A549 (cell line): ENCODE results near the gene TBC1D24. TPM values are rescaled to one million over a fixed set of nuclear protein-coding genes. Genes with fewer than 3 reads are reported as not detected.

Experiments used
- ATAC-seq, 2 experiments: fragments of 200-7000 bp in 1 of 2; fragments of >200 bp in 1 of 2; cut with Nextera tagmentation in 1 of 2; cut with Tn5 transposase in 1 of 2; 3 replicates each; pipeline versions ENCODE4 v1.8.0 to v1.9.1; 2018 to 2020; ENCODE audit warnings: mild to moderate bottlenecking in 1 of 2, moderate library complexity in 1 of 2
- CTCF ChIA-PET: fragments of 300-600 bp; sonication (Branson Sonifier 250); formaldehyde crosslinking; extraction: SDS; loops from one replicate; lab custom pipeline; 2021; ENCODE audit warnings: antibody characterized with exemption, inconsistent platforms; lab: Yijun Ruan, JAX
- POLR2A ChIA-PET: fragments of 350-600 bp; formaldehyde crosslinking; extraction: SDS; loops from one replicate; lab custom pipeline; 2021; ENCODE audit warnings: antibody characterized with exemption, inconsistent platforms; lab: Yijun Ruan, JAX
- DNase-seq, 2 experiments: peaks; one replicate each; pipeline versions ENCODE4 v3.0.0 to v3.0.0-alpha.2; 2011 to 2016; ENCODE audit warnings: low read depth in 1 of 2, low spot score in 1 of 2
- FAIRE-seq: peaks from 2 replicates; lab custom pipeline; 2011; peaks lifted over from hg19 to GRCh38; lab: Jason Lieb, UNC
- H3K27ac ChIP-seq, 2 experiments: fragments of >200 bp; sonication (Bioruptor Twin); formaldehyde crosslinking; 3 replicates each; pipeline ENCODE4 v1.5.1; 2016 to 2017
- H3K4me1 ChIP-seq: fragments of >200 bp; sonication (Bioruptor Twin); formaldehyde crosslinking; 3 replicates; pipeline ENCODE4 v1.6.1; 2016
- H3K4me2 ChIP-seq: fragments of >200 bp; sonication (Bioruptor Twin); formaldehyde crosslinking; 3 replicates; pipeline ENCODE4 v1.6.1; 2016
- H3K4me3 ChIP-seq: fragments of >200 bp; sonication (Bioruptor Twin); formaldehyde crosslinking; 3 replicates; pipeline ENCODE4 v1.5.1; 2016
- H3K9me3 ChIP-seq: fragments of >200 bp; sonication (Bioruptor Twin); formaldehyde crosslinking; 3 replicates; pipeline ENCODE4 v1.6.1; 2016
- CBX2 ChIP-seq: fragments of 200-600 bp; sonication (generic); IDR thresholded peaks from 2 replicates; pipeline ENCODE4 v1.6.1; 2016; ENCODE audit warnings: low read depth, mild to moderate bottlenecking, borderline replicate concordance
- CBX8 ChIP-seq: fragments of 200-600 bp; sonication (generic); IDR thresholded peaks from 2 replicates; pipeline ENCODE4 v1.6.1; 2016
- CEBPB ChIP-seq, 2 experiments: fragments of >200 bp in 1 of 2; sonication (Bioruptor Twin) in 1 of 2; formaldehyde crosslinking in 1 of 2; IDR thresholded peaks; 2 replicates each; pipeline ENCODE4 v1.6.1; 2012 to 2016
- EHF ChIP-seq: fragments of 250-450 bp; sonication (Bioruptor Pico); IDR thresholded peaks from 2 replicates; pipeline ENCODE4 v1.5.0; 2020; ENCODE audit warnings: mild to moderate bottlenecking
- EHMT2 ChIP-seq: fragments of 200-600 bp; sonication (generic); IDR thresholded peaks from 2 replicates; pipeline ENCODE4 v1.6.1; 2016; ENCODE audit warnings: antibody characterized with exemption, low read depth, mild to moderate bottlenecking, moderate library complexity
- EP300 ChIP-seq, 2 experiments: fragments of >200 bp; sonication (Bioruptor Twin); formaldehyde crosslinking; IDR thresholded peaks; 2 replicates in 1 of 2; 3 replicates in 1 of 2; pipeline ENCODE4 v1.6.1; 2016 to 2017
- ESRRA ChIP-seq: fragments of 150-350 bp; IDR thresholded peaks from 2 replicates; pipeline ENCODE4 v1.6.1; 2014; ENCODE audit warnings: mild to moderate bottlenecking, low read length, borderline replicate concordance
- FOSL2 ChIP-seq, 2 experiments: fragments of 450-650 bp in 1 of 2; fragments of >200 bp in 1 of 2; sonication (Bioruptor Twin) in 1 of 2; formaldehyde crosslinking; IDR thresholded peaks; 2 replicates each; pipeline versions ENCODE4 v1.5.0 to v1.6.1; 2016 to 2020; ENCODE audit warnings: mild to moderate bottlenecking in 1 of 2, moderate library complexity in 1 of 2
- GATA3 ChIP-seq: IDR thresholded peaks from 2 replicates; pipeline ENCODE4 v1.6.1; 2012; ENCODE audit warnings: borderline replicate concordance
- HOXA7 ChIP-seq: fragments of 250-450 bp; sonication (Bioruptor Pico); IDR thresholded peaks from 2 replicates; pipeline ENCODE4 v1.5.0; 2020; ENCODE audit warnings: mild to moderate bottlenecking, moderate library complexity
- JUNB ChIP-seq: fragments of >200 bp; sonication (Bioruptor Twin); formaldehyde crosslinking; IDR thresholded peaks from 2 replicates; pipeline ENCODE4 v1.6.1; 2016
- KDM1A ChIP-seq: fragments of 200-600 bp; sonication (generic); IDR thresholded peaks from 2 replicates; pipeline ENCODE4 v1.6.1; 2016; ENCODE audit warnings: low read depth, mild to moderate bottlenecking
- MAFK ChIP-seq: fragments of 450-650 bp; IDR thresholded peaks from 2 replicates; pipeline ENCODE4 v1.6.1; 2014; ENCODE audit not compliant: partially characterized antibody
- MAZ ChIP-seq: fragments of 150-350 bp; IDR thresholded peaks from 2 replicates; pipeline ENCODE4 v1.6.1; 2014; ENCODE audit warnings: antibody characterized with exemption, low read depth, low read length, borderline replicate concordance
- NFE2L2 ChIP-seq: fragments of 150-350 bp; conservative IDR thresholded peaks from 2 replicates; pipeline ENCODE4 v1.6.1; 2014; ENCODE audit warnings: low read length
- POLR2A ChIP-seq: IDR thresholded peaks from 2 replicates; pipeline ENCODE4 v1.6.1; 2012; ENCODE audit warnings: mild to moderate bottlenecking, low read length
- RARB ChIP-seq: fragments of 250-450 bp; sonication (Bioruptor Pico); IDR thresholded peaks from 2 replicates; pipeline ENCODE4 v1.8.0; 2021; ENCODE audit warnings: mild to moderate bottlenecking, moderate library complexity
- RCOR1 ChIP-seq: fragments of 150-350 bp; IDR thresholded peaks from 2 replicates; pipeline ENCODE4 v1.6.1; 2014; ENCODE audit warnings: antibody characterized with exemption, low read length, low read depth
- RFX5 ChIP-seq: fragments of 450-650 bp; IDR thresholded peaks from 2 replicates; pipeline ENCODE4 v1.7.1; 2014; ENCODE audit warnings: antibody characterized with exemption, mild to moderate bottlenecking, moderate library complexity
- RNF2 ChIP-seq: fragments of 200-600 bp; sonication (generic); IDR thresholded peaks from 2 replicates; pipeline ENCODE4 v1.6.1; 2016; ENCODE audit warnings: low read depth, mild to moderate bottlenecking, antibody characterized with exemption, moderate library complexity, borderline replicate concordance
- SREBF2 ChIP-seq: fragments of 450-650 bp; IDR thresholded peaks from 2 replicates; pipeline ENCODE4 v1.6.1; 2014; ENCODE audit warnings: mild to moderate bottlenecking, moderate library complexity
- TP53 ChIP-seq: fragments of 250-450 bp; sonication (Bioruptor Pico); IDR thresholded peaks from 2 replicates; pipeline ENCODE4 v1.5.0; 2021; ENCODE audit warnings: mild to moderate bottlenecking, moderate library complexity
- ZC3H11A ChIP-seq: fragments of 450-650 bp; IDR thresholded peaks from 2 replicates; pipeline ENCODE4 v1.6.1; 2014; ENCODE audit warnings: antibody characterized with exemption, mild to moderate bottlenecking
- ZFP36 ChIP-seq: fragments of 450-650 bp; IDR thresholded peaks from 2 replicates; pipeline ENCODE4 v1.6.1; 2014; ENCODE audit warnings: borderline replicate concordance; ENCODE audit not compliant: partially characterized antibody
- ZNF302 ChIP-seq: fragments of 250-450 bp; sonication (Bioruptor Pico); IDR thresholded peaks from 2 replicates; pipeline ENCODE4 v1.9.0; 2021; ENCODE audit warnings: inconsistent platforms, mild to moderate bottlenecking, moderate library complexity
- ZSCAN20 ChIP-seq: fragments of 250-450 bp; sonication (Bioruptor Pico); IDR thresholded peaks from 2 replicates; pipeline ENCODE4 v1.8.0; 2022; ENCODE audit warnings: mild to moderate bottlenecking, moderate library complexity
- WGBS: methylation state at CpG from one replicate; pipeline ENCODE4 v1.1.6; 2017; ENCODE audit errors: missing lambda C conversion rate; 5-methylcytosine and 5-hydroxymethylcytosine counted together
- polyA plus RNA-seq, 4 experiments: library from polyadenylated mRNA; depleted of rRNA in 3 of 4; stranded (reverse); fragments of >200 nt; fragmentation: RNase III in 1 of 4; extraction: RNeasy Plus Mini Kit Qiagen cat#74134 plus additional on column Dnase treatment in 1 of 4; gene quantifications; 2 replicates in 3 of 4; 3 replicates in 1 of 4; pipeline ENCODE4 v1.2.3, GENCODE V29; 2011 to 2017
- TF ChIP-seq, protein P1 (sequence below): fragments of 150-350 bp; IDR thresholded peaks from 2 replicates; pipeline ENCODE4 v1.6.1; 2014; ENCODE audit warnings: low read depth, mild to moderate bottlenecking, low read length
- TF ChIP-seq, protein P2 (sequence below): fragments of 450-650 bp; IDR thresholded peaks from 2 replicates; pipeline ENCODE4 v1.6.1; 2014; ENCODE audit warnings: antibody characterized with exemption
- TF ChIP-seq, protein P3 (sequence below): fragments of >200 bp; sonication (Bioruptor Twin); formaldehyde crosslinking; IDR thresholded peaks from 2 replicates; pipeline ENCODE4 v1.6.1; 2016
- TF ChIP-seq, protein P4 (sequence below): fragments of >200 bp; sonication (Bioruptor Twin); formaldehyde crosslinking; IDR thresholded peaks from 3 replicates; pipeline ENCODE4 v1.5.1; 2016
- TF ChIP-seq, protein P5 (sequence below): IDR thresholded peaks from 2 replicates; pipeline ENCODE4 v1.6.1; 2012
- TF ChIP-seq, protein P6 (sequence below): fragments of >200 bp; sonication (Bioruptor Twin); formaldehyde crosslinking; IDR thresholded peaks from 3 replicates; pipeline ENCODE4 v1.6.1; 2016
- TF ChIP-seq, protein P7 (sequence below): IDR thresholded peaks from 2 replicates; pipeline ENCODE4 v1.6.1; 2012
- TF ChIP-seq, protein P8 (sequence below): fragments of 250-450 bp; sonication (Bioruptor Pico); IDR thresholded peaks from 2 replicates; pipeline ENCODE4 v1.5.0; 2020; ENCODE audit warnings: low read depth, mild to moderate bottlenecking, moderate library complexity

Gene TBC1D24
- polyA plus RNA-seq, 2 of the 4 experiments (the other 2 are of a cell fraction), result 4.2 to 7.3 TPM

DNA sequence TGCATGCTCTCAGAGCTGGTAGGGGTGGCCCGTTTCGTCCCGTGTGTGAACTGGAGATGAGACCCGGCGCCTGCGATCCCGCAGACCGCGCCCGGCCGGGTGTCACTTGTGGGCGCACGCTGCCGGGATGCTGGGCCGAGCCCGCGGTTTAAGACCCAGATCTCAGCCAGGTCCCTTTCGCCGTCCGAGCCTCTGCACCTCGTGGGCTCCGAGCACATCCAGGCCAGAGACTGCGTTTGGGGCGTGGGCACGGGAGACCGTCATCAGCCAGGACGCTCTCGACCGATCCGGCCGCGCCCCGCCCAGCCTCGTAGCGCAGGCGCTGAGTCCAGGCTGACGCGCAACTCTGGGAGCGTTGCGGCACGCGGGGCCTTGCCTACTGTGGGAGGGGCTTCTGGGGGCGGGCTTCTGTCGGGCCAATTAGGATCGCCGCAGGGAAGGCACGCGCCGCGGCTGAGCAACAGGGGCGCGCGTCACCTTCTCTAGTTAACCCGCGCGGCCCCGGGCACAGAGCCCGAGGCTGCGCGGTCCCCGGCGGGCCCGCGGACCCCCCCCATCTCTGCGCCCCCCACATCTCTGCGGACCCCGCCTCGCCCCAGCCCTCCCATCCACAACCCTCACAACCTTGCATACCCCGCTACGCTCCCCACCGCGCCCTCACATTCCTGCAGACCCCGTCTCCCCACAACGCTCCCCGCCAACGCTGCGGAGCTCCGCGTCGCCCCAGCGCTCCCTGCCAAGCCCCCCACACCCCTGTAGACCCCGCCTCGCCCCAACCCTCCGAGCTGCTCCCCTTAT lies 57.0 kb downstream of the TBC1D24 start:
- H3K4me2 ChIP-seq, result peak overlapping the region; percentile 99
- H3K4me3 ChIP-seq, result peak overlapping the region; percentile 64
- ChIA-PET CTCF (interaction anchor here (1.4 to 3.2 kb wide), 3 partner anchors 13 to 31 kb away, joined by 3 to 8 read pairs (median 6); no protein-coding TSS in a partner anchor), POLR2A (interaction anchor here (0.9 to 2.8 kb wide), 2 partner anchors 12 to 71 kb away, joined by 3 to 21 read pairs; partner anchors contain the start of gene AMDHD2)
- 9% methylated on average over 7 of the region's 84 CpGs for WGBS
- H3K9me3 ChIP-seq, result no peaks in the 10 kb centered on the region
- peaks cover 21% of the 10 kb centered on the region for H3K4me1 ChIP-seq
- DNase-seq, result peak; percentile 95 to 96
- peak; percentile 82 to 93 for ATAC-seq
- FAIRE-seq, result peak; percentile 32
- H3K27ac ChIP-seq, result peak overlapping the region; percentile 84 to 92
- no peak for TF ChIP-seq EHMT2
- TF ChIP-seq ZFP36, result no peak
- TF ChIP-seq MAZ, result no peak
- no peak for TF ChIP-seq CBX8
- no peak for TF ChIP-seq RARB (CRISPR knock-in tag)
- TF ChIP-seq, protein P1, sequence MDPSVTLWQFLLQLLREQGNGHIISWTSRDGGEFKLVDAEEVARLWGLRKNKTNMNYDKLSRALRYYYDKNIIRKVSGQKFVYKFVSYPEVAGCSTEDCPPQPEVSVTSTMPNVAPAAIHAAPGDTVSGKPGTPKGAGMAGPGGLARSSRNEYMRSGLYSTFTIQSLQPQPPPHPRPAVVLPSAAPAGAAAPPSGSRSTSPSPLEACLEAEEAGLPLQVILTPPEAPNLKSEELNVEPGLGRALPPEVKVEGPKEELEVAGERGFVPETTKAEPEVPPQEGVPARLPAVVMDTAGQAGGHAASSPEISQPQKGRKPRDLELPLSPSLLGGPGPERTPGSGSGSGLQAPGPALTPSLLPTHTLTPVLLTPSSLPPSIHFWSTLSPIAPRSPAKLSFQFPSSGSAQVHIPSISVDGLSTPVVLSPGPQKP, result no peak
- TF ChIP-seq TP53, result no peak
- TF ChIP-seq ZC3H11A, result no peak
- TF ChIP-seq, protein P2, sequence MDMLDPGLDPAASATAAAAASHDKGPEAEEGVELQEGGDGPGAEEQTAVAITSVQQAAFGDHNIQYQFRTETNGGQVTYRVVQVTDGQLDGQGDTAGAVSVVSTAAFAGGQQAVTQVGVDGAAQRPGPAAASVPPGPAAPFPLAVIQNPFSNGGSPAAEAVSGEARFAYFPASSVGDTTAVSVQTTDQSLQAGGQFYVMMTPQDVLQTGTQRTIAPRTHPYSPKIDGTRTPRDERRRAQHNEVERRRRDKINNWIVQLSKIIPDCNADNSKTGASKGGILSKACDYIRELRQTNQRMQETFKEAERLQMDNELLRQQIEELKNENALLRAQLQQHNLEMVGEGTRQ, result peak; percentile 72
- no peak for TF ChIP-seq SREBF2
- no peak for TF ChIP-seq RNF2
- TF ChIP-seq HOXA7 (CRISPR knock-in tag), result no peak
- TF ChIP-seq JUNB, result no peak
- TF ChIP-seq, protein P3, sequence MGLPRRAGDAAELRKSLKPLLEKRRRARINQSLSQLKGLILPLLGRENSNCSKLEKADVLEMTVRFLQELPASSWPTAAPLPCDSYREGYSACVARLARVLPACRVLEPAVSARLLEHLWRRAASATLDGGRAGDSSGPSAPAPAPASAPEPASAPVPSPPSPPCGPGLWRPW, result no peak
- TF ChIP-seq, protein P4, sequence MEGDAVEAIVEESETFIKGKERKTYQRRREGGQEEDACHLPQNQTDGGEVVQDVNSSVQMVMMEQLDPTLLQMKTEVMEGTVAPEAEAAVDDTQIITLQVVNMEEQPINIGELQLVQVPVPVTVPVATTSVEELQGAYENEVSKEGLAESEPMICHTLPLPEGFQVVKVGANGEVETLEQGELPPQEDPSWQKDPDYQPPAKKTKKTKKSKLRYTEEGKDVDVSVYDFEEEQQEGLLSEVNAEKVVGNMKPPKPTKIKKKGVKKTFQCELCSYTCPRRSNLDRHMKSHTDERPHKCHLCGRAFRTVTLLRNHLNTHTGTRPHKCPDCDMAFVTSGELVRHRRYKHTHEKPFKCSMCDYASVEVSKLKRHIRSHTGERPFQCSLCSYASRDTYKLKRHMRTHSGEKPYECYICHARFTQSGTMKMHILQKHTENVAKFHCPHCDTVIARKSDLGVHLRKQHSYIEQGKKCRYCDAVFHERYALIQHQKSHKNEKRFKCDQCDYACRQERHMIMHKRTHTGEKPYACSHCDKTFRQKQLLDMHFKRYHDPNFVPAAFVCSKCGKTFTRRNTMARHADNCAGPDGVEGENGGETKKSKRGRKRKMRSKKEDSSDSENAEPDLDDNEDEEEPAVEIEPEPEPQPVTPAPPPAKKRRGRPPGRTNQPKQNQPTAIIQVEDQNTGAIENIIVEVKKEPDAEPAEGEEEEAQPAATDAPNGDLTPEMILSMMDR, result no peak
- TF ChIP-seq ZNF302 (CRISPR knock-in tag), result no peak
- TF ChIP-seq CEBPB (IDR thresholded peaks at IDR 0.05), result peak in 1 of 2 experiments; percentile 29; a peak in 1 of 4 replicates
- TF ChIP-seq GATA3, result peak; percentile 56; the same call in 1 of the 2 replicates
- no peak for TF ChIP-seq ESRRA
- no peak for TF ChIP-seq KDM1A
- TF ChIP-seq, protein P5, sequence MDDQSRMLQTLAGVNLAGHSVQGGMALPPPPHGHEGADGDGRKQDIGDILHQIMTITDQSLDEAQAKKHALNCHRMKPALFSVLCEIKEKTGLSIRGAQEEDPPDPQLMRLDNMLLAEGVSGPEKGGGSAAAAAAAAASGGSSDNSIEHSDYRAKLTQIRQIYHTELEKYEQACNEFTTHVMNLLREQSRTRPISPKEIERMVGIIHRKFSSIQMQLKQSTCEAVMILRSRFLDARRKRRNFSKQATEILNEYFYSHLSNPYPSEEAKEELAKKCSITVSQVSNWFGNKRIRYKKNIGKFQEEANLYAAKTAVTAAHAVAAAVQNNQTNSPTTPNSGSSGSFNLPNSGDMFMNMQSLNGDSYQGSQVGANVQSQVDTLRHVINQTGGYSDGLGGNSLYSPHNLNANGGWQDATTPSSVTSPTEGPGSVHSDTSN, result peak; percentile 76; the same call in 1 of the 2 replicates
- TF ChIP-seq POLR2A, result peak; percentile 76
- TF ChIP-seq CBX2, result no peak
- no peak for TF ChIP-seq RCOR1
- TF ChIP-seq NFE2L2, result no peak
- no peak for TF ChIP-seq FOSL2 (IDR thresholded peaks at IDR 0.05)
- peak; percentile 23; the same call in 1 of the 2 replicates for TF ChIP-seq FOSL2 (CRISPR knock-in tag; IDR thresholded peaks at IDR 0.05)
- TF ChIP-seq EHF (CRISPR knock-in tag), result no peak
- TF ChIP-seq ZSCAN20 (CRISPR knock-in tag), result no peak
- no peak for TF ChIP-seq MAFK
- TF ChIP-seq, protein P6, sequence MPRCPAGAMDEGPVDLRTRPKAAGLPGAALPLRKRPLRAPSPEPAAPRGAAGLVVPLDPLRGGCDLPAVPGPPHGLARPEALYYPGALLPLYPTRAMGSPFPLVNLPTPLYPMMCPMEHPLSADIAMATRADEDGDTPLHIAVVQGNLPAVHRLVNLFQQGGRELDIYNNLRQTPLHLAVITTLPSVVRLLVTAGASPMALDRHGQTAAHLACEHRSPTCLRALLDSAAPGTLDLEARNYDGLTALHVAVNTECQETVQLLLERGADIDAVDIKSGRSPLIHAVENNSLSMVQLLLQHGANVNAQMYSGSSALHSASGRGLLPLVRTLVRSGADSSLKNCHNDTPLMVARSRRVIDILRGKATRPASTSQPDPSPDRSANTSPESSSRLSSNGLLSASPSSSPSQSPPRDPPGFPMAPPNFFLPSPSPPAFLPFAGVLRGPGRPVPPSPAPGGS, result peak; percentile 71; the same call in 2 of the 3 replicates
- TF ChIP-seq EP300 (IDR thresholded peaks at IDR 0.05), result no peak
- TF ChIP-seq, protein P7, sequence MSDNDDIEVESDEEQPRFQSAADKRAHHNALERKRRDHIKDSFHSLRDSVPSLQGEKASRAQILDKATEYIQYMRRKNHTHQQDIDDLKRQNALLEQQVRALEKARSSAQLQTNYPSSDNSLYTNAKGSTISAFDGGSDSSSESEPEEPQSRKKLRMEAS, result peak; percentile 92
- no peak for TF ChIP-seq RFX5
- TF ChIP-seq, protein P8, sequence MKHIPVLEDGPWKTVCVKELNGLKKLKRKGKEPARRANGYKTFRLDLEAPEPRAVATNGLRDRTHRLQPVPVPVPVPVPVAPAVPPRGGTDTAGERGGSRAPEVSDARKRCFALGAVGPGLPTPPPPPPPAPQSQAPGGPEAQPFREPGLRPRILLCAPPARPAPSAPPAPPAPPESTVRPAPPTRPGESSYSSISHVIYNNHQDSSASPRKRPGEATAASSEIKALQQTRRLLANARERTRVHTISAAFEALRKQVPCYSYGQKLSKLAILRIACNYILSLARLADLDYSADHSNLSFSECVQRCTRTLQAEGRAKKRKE, result no peak
